RWPE2 (cell line): Measurements from ENCODE around the gene SLC35B3.
A peak's percentile ranks its signal among the peaks of the same experiment; 100 is the strongest.
"Not testable (repeated sequence)": the region's sequence is repeated elsewhere in the genome, so short reads cannot be mapped to it uniquely, and the experiment has no call there.

ENCODE experiments used
- ATAC-seq: fragments of 200-7000 bp; cut with Tn5 transposase; 3 replicates; pipeline ENCODE4 v1.9.1; 2021; ENCODE audit warnings: low read depth
- DNase-seq: peaks from one replicate; pipeline ENCODE4 v3.0.0-alpha.2; 2020; ENCODE audit warnings: low spot score
- H3K27ac ChIP-seq: fragments of 450-650 bp; 2 replicates; pipeline ENCODE4 v1.5.1; 2017; ENCODE audit warnings: mild to moderate bottlenecking; ENCODE audit not compliant: poor library complexity, severe bottlenecking
- H3K27me3 ChIP-seq: fragments of 250-450 bp; sonication (Bioruptor Pico); 2 replicates; pipeline ENCODE4 v1.5.1; 2021; ENCODE audit warnings: mild to moderate bottlenecking, moderate library complexity; ENCODE audit not compliant: insufficient read depth, poor library complexity, severe bottlenecking
- H3K36me3 ChIP-seq: fragments of 250-450 bp; sonication (Bioruptor Pico); 2 replicates; pipeline ENCODE4 v1.5.1; 2020; ENCODE audit warnings: low read depth, mild to moderate bottlenecking, moderate library complexity
- H3K4me1 ChIP-seq: fragments of 250-450 bp; sonication (Bioruptor Pico); 2 replicates; pipeline ENCODE4 v1.5.1; 2021; ENCODE audit warnings: mild to moderate bottlenecking, moderate library complexity; ENCODE audit not compliant: insufficient read depth, poor library complexity, severe bottlenecking
- H3K4me3 ChIP-seq: fragments of 250-450 bp; sonication (Bioruptor Pico); 2 replicates; pipeline ENCODE4 v1.5.1; 2021; ENCODE audit warnings: mild to moderate bottlenecking, moderate library complexity; ENCODE audit not compliant: severe bottlenecking
- H3K9me3 ChIP-seq: fragments of 250-450 bp; sonication (Bioruptor Pico); 2 replicates; pipeline ENCODE4 v1.5.1; 2021; ENCODE audit warnings: mild to moderate bottlenecking, moderate library complexity; ENCODE audit not compliant: severe bottlenecking
- CTCF ChIP-seq: fragments of 450-650 bp; IDR thresholded peaks from one replicate; pipeline ENCODE4 v1.5.1; 2017; ENCODE audit warnings: mild to moderate bottlenecking, moderate library complexity; ENCODE audit not compliant: poor library complexity, severe bottlenecking

Gene SLC35B3

GRCh38 chr6:8435845-8436168, 462 bp upstream of the SLC35B3 start:
- H3K4me1 ChIP-seq: peaks cover 12% of the 10 kb centered on the region
- 0 out of 2 replicates have a peak, but pooled peaks cover 19% of the 10 kb centered on the region for H3K36me3 ChIP-seq
- no peaks in the 10 kb centered on the region for H3K27me3 ChIP-seq
- peak overlapping the region; percentile 75 for H3K4me3 ChIP-seq
- H3K9me3 ChIP-seq: no peaks in the 10 kb centered on the region
- peak; percentile 28 for ATAC-seq
- TF ChIP-seq CTCF: no peak
- DNase-seq: no peak
- H3K27ac ChIP-seq: peak overlapping the region; percentile 66

- Histone ChIP-seq H3K4me1 (peaks cover 12% of the 10 kb centered on the region), H3K9me3 (no peaks in the 10 kb centered on the region), H3K4me3 (peak overlapping the region; percentile 75), H3K27ac (peak overlapping the region; percentile 66), H3K36me3 (peaks cover 20% of the 10 kb centered on the region), H3K27me3 (no peaks in the 10 kb centered on the region)
- DNase-seq (no peak), ATAC-seq (peak; percentile 4; the same call in 1 of the 3 replicates)
- no peak for TF ChIP-seq CTCF
These were observed 635 bp downstream of the SLC35B3 start for GRCh38 chr6:8434727-8435092.

- no peak overlapping the region for H3K4me3 ChIP-seq
- peaks cover 12% of the 10 kb centered on the region for H3K4me1 ChIP-seq
- no peaks in the 10 kb centered on the region for H3K27me3 ChIP-seq
- DNase-seq: no peak
- no peaks in the 10 kb centered on the region for H3K9me3 ChIP-seq
- peaks cover 41% of the 10 kb centered on the region for H3K36me3 ChIP-seq
- ATAC-seq: no peak
- H3K27ac ChIP-seq: no peak overlapping the region
- TF ChIP-seq CTCF: no peak
These were observed 2.7 kb downstream of the SLC35B3 start for GRCh38 chr6:8432614-8433013.

GRCh38 chr6:8429821-8430220, 5.5 kb downstream of the SLC35B3 start:
- no peak overlapping the region for H3K27ac ChIP-seq
- no peaks in the 10 kb centered on the region for H3K9me3 ChIP-seq
- peaks cover 12% of the 10 kb centered on the region for H3K4me1 ChIP-seq
- H3K4me3 ChIP-seq: no peak overlapping the region
- H3K36me3 ChIP-seq: peaks cover 67% of the 10 kb centered on the region
- DNase-seq (no peak), ATAC-seq (no peak)
- TF ChIP-seq CTCF: no peak
- no peaks in the 10 kb centered on the region for H3K27me3 ChIP-seq

GRCh38 chr6:8426544-8426943, 8.8 kb downstream of the SLC35B3 start:
- H3K36me3 ChIP-seq: peaks cover 57% of the 10 kb centered on the region
- H3K4me3 ChIP-seq, H3K9me3 ChIP-seq, H3K27me3 ChIP-seq, ATAC-seq, H3K27ac ChIP-seq, H3K4me1 ChIP-seq, DNase-seq: not testable (repeated sequence)
